ENCODE data around the gene FKBP15. TPM values are rescaled to one million over a fixed set of nuclear protein-coding genes. Genes with fewer than 3 reads are reported as not detected.

Gene FKBP15
- total RNA-seq, 1 donor from 2014 or later = 36.7 TPM

GRCh38 chr9:113185271-113185670, 35.8 kb downstream of the FKBP15 start:
- no peaks in the 10 kb centered on the region for H3K27me3 Mint-ChIP-seq
- no peak overlapping the region for H3K4me3 Mint-ChIP-seq
- intact Hi-C loops (cut with micrococcal nuclease) = no loop called here
- no peaks in the 10 kb centered on the region for H3K9me3 Mint-ChIP-seq
- H3K27ac Mint-ChIP-seq = no peak overlapping the region
- DNase-seq = no peak
- H3K36me3 Mint-ChIP-seq (ENCODE audit: low read depth) = peaks cover 73% of the 10 kb centered on the region
- H3K4me1 Mint-ChIP-seq = peaks cover 9% of the 10 kb centered on the region

- Mint-ChIP-seq H3K9me3 (no peaks in the 10 kb centered on the region), H3K27ac (no peak overlapping the region), H3K4me1 (peaks cover 9% of the 10 kb centered on the region), H3K4me3 (no peak overlapping the region), H3K36me3 (ENCODE audit: low read depth) (peaks cover 71% of the 10 kb centered on the region), H3K27me3 (no peaks in the 10 kb centered on the region)
- intact Hi-C loops (cut with micrococcal nuclease) = no loop called here
- DNase-seq = no peak
These were observed 36.5 kb downstream of the FKBP15 start for GRCh38 chr9:113184539-113184938.

GRCh38 chr9:113183956-113184488, 37.1 kb downstream of the FKBP15 start:
- H3K27me3 Mint-ChIP-seq = no peaks in the 10 kb centered on the region
- H3K36me3 Mint-ChIP-seq (ENCODE audit: low read depth) = peaks cover 73% of the 10 kb centered on the region
- no peaks in the 10 kb centered on the region for H3K9me3 Mint-ChIP-seq
- DNase-seq = no peak
- H3K27ac Mint-ChIP-seq = no peak overlapping the region
- H3K4me3 Mint-ChIP-seq = no peak overlapping the region
- intact Hi-C loops (cut with micrococcal nuclease) = no loop called here
- H3K4me1 Mint-ChIP-seq = peaks cover 9% of the 10 kb centered on the region

GRCh38 chr9:113181165-113181564, 39.9 kb downstream of the FKBP15 start:
- no peak overlapping the region for H3K4me3 Mint-ChIP-seq
- peaks cover 78% of the 10 kb centered on the region for H3K36me3 Mint-ChIP-seq (ENCODE audit: low read depth)

GRCh38 chr9:113179839-113180238, 41.2 kb downstream of the FKBP15 start:
- intact Hi-C loops (cut with micrococcal nuclease) = no loop called here
- Mint-ChIP-seq H3K27ac (no peak overlapping the region), H3K36me3 (ENCODE audit: low read depth) (peaks cover 77% of the 10 kb centered on the region)

More at GRCh38 chr9:113181165-113181564, 39.9 kb downstream of the FKBP15 start:
- Mint-ChIP-seq H3K27ac (no peak overlapping the region), H3K4me1 (no peaks in the 10 kb centered on the region), H3K27me3 (no peaks in the 10 kb centered on the region), H3K9me3 (no peaks in the 10 kb centered on the region)
- intact Hi-C loops (cut with micrococcal nuclease) = no loop called here
- no peak for DNase-seq

GRCh38 chr9:113178087-113178486, 43.0 kb downstream of the FKBP15 start:
- Mint-ChIP-seq H3K27ac (no peak overlapping the region), H3K4me3 (no peak overlapping the region), H3K27me3 (no peaks in the 10 kb centered on the region), H3K4me1 (no peaks in the 10 kb centered on the region), H3K9me3 (no peaks in the 10 kb centered on the region), H3K36me3 (ENCODE audit: low read depth) (peaks cover 72% of the 10 kb centered on the region)
- no peak for DNase-seq
- intact Hi-C loops (cut with micrococcal nuclease) = no loop called here

More at GRCh38 chr9:113179839-113180238, 41.2 kb downstream of the FKBP15 start:
- no peaks in the 10 kb centered on the region for H3K27me3 Mint-ChIP-seq
- DNase-seq = no peak
- H3K4me3 Mint-ChIP-seq = no peak overlapping the region
- no peaks in the 10 kb centered on the region for H3K9me3 Mint-ChIP-seq
- no peaks in the 10 kb centered on the region for H3K4me1 Mint-ChIP-seq

GRCh38 chr9:113177251-113177650, 43.8 kb downstream of the FKBP15 start:
- Mint-ChIP-seq H3K9me3 (no peaks in the 10 kb centered on the region), H3K36me3 (ENCODE audit: low read depth) (peaks cover 73% of the 10 kb centered on the region), H3K27ac (no peak overlapping the region), H3K4me1 (no peaks in the 10 kb centered on the region), H3K4me3 (no peak overlapping the region), H3K27me3 (no peaks in the 10 kb centered on the region)
- no peak for DNase-seq
- intact Hi-C loops (cut with micrococcal nuclease) = no loop called here

GRCh38 chr9:113176803-113177202, 44.3 kb downstream of the FKBP15 start:
- intact Hi-C loops (cut with micrococcal nuclease) = no loop called here
- Mint-ChIP-seq H3K27ac (no peak overlapping the region), H3K27me3 (no peaks in the 10 kb centered on the region), H3K4me3 (no peak overlapping the region), H3K9me3 (no peaks in the 10 kb centered on the region), H3K4me1 (no peaks in the 10 kb centered on the region), H3K36me3 (ENCODE audit: low read depth) (peaks cover 73% of the 10 kb centered on the region)
- no peak for DNase-seq

- no peaks in the 10 kb centered on the region for H3K4me1 Mint-ChIP-seq
- intact Hi-C loops (cut with micrococcal nuclease) = no loop called here
- DNase-seq = no peak
- H3K9me3 Mint-ChIP-seq = no peaks in the 10 kb centered on the region
- H3K4me3 Mint-ChIP-seq = no peak overlapping the region
- H3K27ac Mint-ChIP-seq = no peak overlapping the region
- H3K27me3 Mint-ChIP-seq = no peaks in the 10 kb centered on the region
- H3K36me3 Mint-ChIP-seq (ENCODE audit: low read depth) = peaks cover 70% of the 10 kb centered on the region
These were observed 47.7 kb downstream of the FKBP15 start for GRCh38 chr9:113173341-113173740.

- DNase-seq = no peak
- H3K4me1 Mint-ChIP-seq = no peaks in the 10 kb centered on the region
- no peaks in the 10 kb centered on the region for H3K27me3 Mint-ChIP-seq
- no peak overlapping the region for H3K4me3 Mint-ChIP-seq
- no peak overlapping the region for H3K27ac Mint-ChIP-seq
- H3K9me3 Mint-ChIP-seq = no peaks in the 10 kb centered on the region
- intact Hi-C loops (cut with micrococcal nuclease) = no loop called here
- peaks cover 60% of the 10 kb centered on the region for H3K36me3 Mint-ChIP-seq (ENCODE audit: low read depth)
These were observed 52.3 kb downstream of the FKBP15 start for GRCh38 chr9:113168809-113169208.

GRCh38 chr9:113166039-113166438, 55.0 kb downstream of the FKBP15 start:
- Mint-ChIP-seq H3K4me3 (no peak overlapping the region), H3K27me3 (no peaks in the 10 kb centered on the region), H3K27ac (no peak overlapping the region), H3K4me1 (no peaks in the 10 kb centered on the region), H3K9me3 (no peaks in the 10 kb centered on the region), H3K36me3 (ENCODE audit: low read depth) (peaks cover 53% of the 10 kb centered on the region)
- no peak for DNase-seq
- intact Hi-C loops (cut with micrococcal nuclease) = no loop called here

GRCh38 chr9:113164536-113165300, 56.4 kb downstream of the FKBP15 start:
- Mint-ChIP-seq H3K4me1 (no peaks in the 10 kb centered on the region), H3K27ac (no peak overlapping the region), H3K36me3 (ENCODE audit: low read depth) (peaks cover 50% of the 10 kb centered on the region), H3K9me3 (no peaks in the 10 kb centered on the region), H3K27me3 (no peaks in the 10 kb centered on the region), H3K4me3 (no peak overlapping the region)
- DNase-seq = no peak
- intact Hi-C loops (cut with micrococcal nuclease) = no loop called here

GRCh38 chr9:113163001-113163400, 58.1 kb downstream of the FKBP15 start:
- Mint-ChIP-seq H3K4me1 (no peaks in the 10 kb centered on the region), H3K36me3 (ENCODE audit: low read depth) (peaks cover 45% of the 10 kb centered on the region), H3K4me3 (no peak overlapping the region), H3K27ac (no peak overlapping the region), H3K9me3 (no peaks in the 10 kb centered on the region), H3K27me3 (no peaks in the 10 kb centered on the region)
- no peak for DNase-seq
- intact Hi-C loops (cut with micrococcal nuclease) = no loop called here

GRCh38 chr9:113160571-113160970, 60.5 kb downstream of the FKBP15 start:
- Mint-ChIP-seq H3K27ac (no peak overlapping the region), H3K27me3 (no peaks in the 10 kb centered on the region), H3K36me3 (ENCODE audit: low read depth) (peaks cover 36% of the 10 kb centered on the region), H3K9me3 (no peaks in the 10 kb centered on the region), H3K4me3 (no peak overlapping the region), H3K4me1 (peaks cover 8% of the 10 kb centered on the region)
- DNase-seq = no peak
- intact Hi-C loops (cut with micrococcal nuclease) = no loop called here
